HG03060 (cell line): ENCODE results near the gene ADAMTS17.

ENCODE experiments used
- ATAC-seq: cut with Tn5 transposase; IDR thresholded peaks from one replicate; pipeline ENCODE4 v1.9.1; 2021; ENCODE audit warnings: low read depth, moderate number of reproducible peaks; ENCODE audit not compliant: unreplicated experiment

ADAMTS17 gene

GRCh38 chr15:100118546-100118945 lies 223.2 kb downstream of the ADAMTS17 start:
- ATAC-seq: no peak

- no peak for ATAC-seq
Measured at GRCh38 chr15:100116416-100117190, 225.2 kb downstream of the ADAMTS17 start.

DNA sequence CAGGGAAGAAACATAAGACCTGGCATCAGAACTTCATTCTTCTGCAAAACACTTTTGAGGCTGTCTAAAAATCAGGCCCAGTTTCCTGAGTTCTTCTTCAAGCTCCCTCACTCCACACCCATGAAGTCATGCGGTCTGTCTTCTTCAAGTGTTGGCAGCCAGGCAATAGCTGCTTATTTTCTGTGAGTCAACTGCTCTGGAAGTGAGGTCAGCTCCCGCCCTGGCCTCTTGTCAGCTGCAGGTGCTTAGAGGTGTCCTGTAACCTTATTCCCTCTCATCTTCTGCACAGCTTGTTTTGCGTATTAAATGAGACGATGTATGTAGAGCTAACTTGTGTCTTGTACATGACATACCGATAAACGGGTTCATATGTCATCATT lies 226.1 kb downstream of the ADAMTS17 start:
- no peak for ATAC-seq

DNA sequence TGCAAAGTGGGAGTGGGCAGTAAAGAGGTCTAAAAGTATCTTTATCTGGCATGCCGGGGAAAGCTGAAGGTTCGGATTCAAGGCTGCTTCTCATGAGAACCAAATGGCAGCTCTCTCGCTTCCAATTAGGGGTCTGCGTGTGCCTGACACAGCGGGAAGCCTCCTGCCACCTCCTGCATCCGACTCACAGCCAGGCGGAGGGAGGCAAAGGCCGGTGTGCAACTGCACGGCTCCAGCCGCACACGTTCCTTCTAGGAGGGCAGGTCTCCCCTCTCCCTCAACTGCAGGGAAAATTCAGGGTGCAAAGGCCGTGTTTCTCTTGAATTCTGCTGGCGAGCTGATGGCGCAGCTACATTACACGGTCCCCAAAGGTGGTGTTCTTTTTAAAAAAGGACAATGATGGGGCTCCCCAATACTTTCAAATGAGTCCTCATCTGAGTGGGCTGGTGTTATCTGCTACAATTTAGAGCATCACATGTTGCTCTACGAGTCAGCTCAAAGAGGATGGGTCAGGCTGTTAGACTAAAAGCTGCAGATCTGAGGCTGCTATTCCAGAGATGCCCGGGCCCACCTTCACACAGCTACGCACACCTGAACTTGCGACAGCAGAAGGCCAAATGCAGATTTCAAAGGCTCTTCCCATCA lies 226.6 kb downstream of the ADAMTS17 start:
- ATAC-seq: no peak

DNA sequence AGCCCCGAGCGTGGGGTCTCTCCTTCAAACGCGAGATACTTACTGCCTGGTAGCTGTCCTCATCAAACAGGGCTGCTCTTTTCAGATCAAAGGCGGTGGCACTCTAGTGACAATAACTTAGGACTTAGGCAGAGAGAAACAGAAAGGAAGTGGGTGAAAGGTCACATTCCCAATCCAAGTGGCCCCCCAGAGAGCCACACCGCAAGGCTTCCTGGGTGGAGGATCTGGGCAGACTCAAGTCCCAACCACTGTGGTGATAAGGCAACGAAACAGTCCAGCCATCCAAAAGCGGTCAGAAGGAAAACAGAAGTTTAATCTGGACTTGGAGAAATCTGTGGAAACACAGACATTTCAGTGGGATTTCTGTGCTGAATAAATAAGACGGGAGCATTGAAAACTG lies 227.2 kb downstream of the ADAMTS17 start:
- no peak for ATAC-seq

GRCh38 chr15:100114100-100114499 lies 227.7 kb downstream of the ADAMTS17 start:
- ATAC-seq: no peak

DNA sequence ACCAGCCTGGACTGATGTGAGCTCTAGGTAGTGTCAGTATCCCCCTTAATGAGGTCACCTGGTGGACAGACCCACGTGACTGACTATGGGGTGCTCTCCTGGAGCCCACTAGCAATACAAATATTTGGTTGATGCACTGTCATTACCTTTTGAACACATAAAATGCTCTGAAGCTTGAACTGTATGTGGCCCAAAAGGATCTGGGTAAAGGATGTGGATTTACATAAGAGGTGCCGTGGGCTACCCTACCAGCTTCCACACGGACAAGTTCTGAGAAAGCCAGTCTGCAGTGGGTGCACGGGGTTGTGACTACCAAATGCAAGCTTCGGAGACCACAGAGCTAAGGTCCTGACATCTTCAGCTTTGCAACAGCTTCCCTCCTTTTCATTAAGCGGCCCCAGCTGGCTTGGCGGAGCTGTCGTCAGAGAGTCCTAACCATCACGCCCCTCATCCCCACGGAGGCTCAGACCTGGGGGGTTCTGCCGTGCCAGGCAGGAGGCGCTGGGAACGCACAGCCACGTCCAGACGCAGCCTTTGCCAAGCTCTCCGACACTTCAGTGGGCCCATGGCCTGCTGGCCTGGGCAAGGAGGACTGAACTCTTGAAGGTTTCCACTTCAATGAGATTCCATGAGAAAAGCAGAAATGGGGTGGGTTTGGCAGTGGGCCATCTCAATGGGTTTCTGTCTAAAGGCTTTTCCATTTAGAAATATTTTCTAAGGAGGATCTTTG lies 228.3 kb downstream of the ADAMTS17 start:
- no peak for ATAC-seq

DNA sequence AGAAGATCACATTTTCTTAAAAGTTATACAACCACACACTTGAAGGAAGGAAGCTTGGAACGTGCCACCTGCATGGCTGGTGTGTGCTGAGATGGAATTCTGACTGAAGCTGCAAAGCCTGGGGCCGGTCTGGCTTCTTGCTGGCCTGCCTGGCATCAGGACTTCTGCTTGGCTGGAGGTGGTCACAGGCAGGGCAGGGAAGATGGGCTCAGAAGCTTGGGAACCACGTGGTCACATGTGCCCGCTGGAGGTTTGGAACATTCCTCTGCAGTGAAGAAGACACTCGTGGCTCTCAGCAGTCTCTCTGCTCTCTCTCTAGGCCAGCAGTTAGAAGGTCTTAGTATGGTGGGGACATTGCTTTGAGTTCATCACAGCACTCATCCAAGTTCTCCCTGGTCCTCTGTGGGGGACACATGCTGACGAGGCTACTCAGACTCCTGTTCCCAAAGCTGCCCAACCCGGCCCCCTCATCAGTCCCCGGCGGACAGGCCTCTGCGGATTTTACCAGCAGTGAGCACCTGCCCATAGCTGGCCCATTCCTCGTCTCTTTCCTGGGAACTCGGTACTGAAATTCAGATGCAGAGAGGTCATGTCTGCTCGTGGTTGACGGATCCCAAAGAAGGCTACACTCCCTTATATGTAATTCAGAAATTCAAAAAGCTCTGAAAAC lies 229.0 kb downstream of the ADAMTS17 start:
- no peak for ATAC-seq

DNA sequence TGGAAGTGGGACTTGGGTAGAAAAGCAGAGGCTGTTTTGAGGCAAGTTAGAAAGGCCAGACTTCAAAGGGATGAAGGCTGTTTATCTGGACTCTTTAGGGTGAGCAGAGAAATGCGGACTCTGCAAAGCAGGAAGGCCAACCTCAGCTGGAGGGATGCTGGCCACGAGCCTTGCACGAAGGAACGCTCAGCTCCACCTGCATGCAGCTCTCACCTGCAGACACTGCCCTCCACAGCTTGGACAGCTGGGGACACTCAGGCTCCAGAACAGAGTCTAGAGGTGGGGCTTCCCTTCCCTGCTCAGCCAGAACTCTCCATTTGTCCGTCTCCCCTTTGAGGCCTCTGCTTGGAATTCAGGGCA lies 229.7 kb downstream of the ADAMTS17 start:
- no peak for ATAC-seq

DNA sequence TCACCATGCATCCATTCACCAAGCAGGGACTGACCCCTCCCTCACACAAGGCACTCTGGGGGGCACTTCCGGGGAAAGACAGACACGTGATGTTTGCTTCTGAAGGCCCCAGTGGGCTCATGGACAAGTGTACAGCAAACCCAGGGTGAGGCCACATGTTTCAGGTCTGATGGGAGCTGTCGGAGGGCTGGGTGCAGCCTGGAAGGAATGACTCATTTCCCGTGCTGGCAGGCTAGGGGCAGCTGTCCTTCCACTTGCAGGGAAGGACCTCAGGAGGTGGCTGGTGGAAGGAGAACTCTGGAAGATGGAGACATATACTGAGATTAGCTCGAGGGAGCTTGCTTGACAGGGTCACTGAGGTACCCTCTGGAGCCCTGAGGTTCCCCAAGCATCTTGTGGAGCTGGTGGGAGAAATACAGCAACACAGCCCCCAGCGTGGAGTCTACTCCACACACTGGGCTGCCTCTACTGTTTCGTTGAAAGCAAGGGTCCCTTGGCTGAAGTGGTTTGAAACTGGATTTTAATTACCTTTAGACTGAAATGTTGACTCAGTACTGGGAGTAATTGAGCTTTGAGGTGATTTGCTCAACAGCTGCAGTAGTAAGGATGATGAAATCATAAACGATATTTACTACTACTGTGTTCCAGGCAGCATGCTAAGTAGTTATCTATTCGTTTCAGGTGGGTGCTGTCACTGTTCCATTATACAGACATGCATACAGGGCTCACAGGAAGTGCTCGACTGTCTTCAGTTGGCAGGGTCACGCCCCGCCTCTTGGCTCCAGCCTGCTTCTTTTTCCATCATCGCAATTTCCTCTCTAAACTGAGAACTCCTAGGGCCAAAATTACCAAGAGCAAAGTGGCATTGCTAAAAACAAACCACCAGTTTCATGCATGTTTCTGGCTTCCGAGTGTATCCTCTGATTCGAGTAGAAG lies 230.4 kb downstream of the ADAMTS17 start:
- no peak for ATAC-seq

GRCh38 chr15:100109486-100110035 lies 232.2 kb downstream of the ADAMTS17 start:
- no peak for ATAC-seq

- ATAC-seq: no peak
Measured at GRCh38 chr15:100108846-100109245, 232.9 kb downstream of the ADAMTS17 start.

- ATAC-seq: no peak
Measured at GRCh38 chr15:100108346-100108745, 233.4 kb downstream of the ADAMTS17 start.

GRCh38 chr15:100107606-100108225 lies 234.1 kb downstream of the ADAMTS17 start:
- ATAC-seq: no peak

GRCh38 chr15:100107151-100107550 lies 234.6 kb downstream of the ADAMTS17 start:
- ATAC-seq: no peak

DNA sequence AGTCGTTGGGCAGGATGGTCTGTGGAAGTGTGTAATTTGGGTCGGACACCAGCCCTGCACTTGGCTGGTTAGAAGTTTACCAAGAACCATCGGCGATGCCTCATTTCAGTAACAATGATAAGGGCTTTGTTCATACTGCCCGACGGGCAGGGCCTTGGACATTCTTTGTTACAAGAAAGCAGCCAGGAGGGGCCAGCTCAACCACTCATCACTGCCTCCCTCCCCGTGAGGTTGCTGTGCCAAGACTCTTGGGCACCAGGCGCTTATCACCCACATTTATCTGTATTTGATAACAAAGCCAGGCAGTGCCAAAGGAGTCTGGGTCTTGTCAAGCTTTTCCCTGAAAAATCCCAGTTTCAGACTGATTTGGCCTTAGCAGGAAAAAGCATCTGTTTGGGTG lies 235.0 kb downstream of the ADAMTS17 start:
- no peak for ATAC-seq

DNA sequence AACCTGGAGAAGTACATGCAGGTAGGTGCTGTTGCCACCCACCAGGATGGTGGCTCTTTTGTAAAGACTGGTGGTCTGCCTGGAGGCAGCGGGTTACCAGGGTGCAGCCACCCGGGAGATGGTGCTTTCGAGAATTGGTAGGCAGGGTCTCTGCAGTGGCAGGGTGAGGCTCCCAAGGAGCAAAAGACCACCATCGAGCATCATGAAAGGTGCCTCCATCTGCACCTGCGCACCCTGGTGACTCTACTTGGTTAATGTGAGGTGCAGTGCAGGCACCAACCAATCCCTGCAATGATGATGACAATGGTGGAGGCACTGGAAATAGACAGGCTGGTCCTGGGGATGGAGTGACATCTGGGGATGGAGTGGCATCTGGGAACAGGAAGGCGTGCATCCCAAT lies 236.7 kb downstream of the ADAMTS17 start:
- ATAC-seq: no peak

DNA sequence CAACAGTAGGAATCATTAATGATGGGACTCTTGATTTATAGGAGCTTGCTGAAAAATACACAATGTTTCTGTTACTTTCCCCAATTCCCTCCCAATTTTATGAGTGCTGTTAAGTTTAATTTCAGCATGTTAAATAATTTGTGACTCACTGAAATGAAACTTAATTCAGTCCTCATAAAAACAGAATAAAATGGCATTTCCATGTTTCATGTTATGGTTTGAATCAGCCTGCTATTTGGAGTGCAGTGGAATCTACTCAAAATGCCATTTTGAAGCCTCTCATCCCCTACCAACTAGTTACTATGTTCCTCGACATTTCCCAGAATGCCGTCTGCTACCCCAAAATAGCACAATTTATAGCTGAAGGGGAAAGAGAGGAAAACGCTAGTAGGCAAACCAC lies 237.5 kb downstream of the ADAMTS17 start:
- no peak for ATAC-seq

DNA sequence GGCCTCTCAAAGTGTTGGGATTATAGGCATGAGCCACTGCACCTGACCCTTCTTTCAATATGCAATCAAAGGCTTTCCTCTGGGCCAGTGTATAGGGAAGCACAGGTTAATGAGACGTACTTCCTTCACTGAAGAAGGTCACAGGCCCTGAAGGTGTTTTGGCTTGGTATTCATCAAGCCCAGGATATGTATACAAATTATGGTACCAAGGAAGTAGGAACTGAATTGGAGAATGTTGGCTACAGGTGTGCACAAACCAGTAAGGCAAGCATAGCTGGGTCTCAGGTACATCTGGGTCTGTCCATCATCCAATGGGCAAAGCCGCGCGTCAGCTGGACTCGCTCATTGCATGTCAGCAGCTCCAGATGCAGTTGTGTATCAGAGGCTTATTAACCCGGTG lies 237.9 kb downstream of the ADAMTS17 start:
- no peak for ATAC-seq
